ENCODE measurements around the gene PIEZO2. TPM values are rescaled to one million over a fixed set of nuclear protein-coding genes. Genes with fewer than 3 reads are reported as not detected.

Gene PIEZO2
- total and polyA plus RNA-seq, 2 donors (not counting 1 experiment from before 2014, with no cell fraction given): not detected

- H3K4me2 ChIP-seq (replicated peaks; ENCODE audit: low read depth, low read length, poor library complexity, severe bottlenecking): no peak overlapping the region
- H3K4me1 ChIP-seq (ENCODE audit: control insufficient read depth in 2 of 2, insufficient read depth in 2 of 2, low read length in 2 of 2): no peaks in the 10 kb centered on the region
- TF ChIP-seq EZH2 (IDR thresholded peaks at IDR 0.05; ENCODE audit: borderline replicate concordance, insufficient read depth, low read depth, low read length, poor library complexity, severe bottlenecking): no peak
- no peak for TF ChIP-seq CTCF (IDR thresholded peaks at IDR 0.05)
- no peaks in the 10 kb centered on the region for H3K79me2 ChIP-seq (ENCODE audit: control insufficient read depth, insufficient read depth, low read length)
- ChIA-PET POLR2A (no interaction called here), CTCF (no interaction called here)
- no peak overlapping the region for H3K4me3 ChIP-seq (ENCODE audit: control extremely low read depth in 1 of 5, extremely low read depth in 1 of 5, insufficient read depth in 1 of 5, low read depth in 2 of 5, low read length in 4 of 5)
- WGBS (ENCODE audit: insufficient coverage): 83% methylated on average over 4 of the region's 7 CpGs
- Mint-ChIP-seq H3K4me3 (no peak overlapping the region), H3K27me3 (peaks cover 3% of the 10 kb centered on the region), H3K27ac (no peak overlapping the region), H3K4me1 (no peaks in the 10 kb centered on the region), H3K9me3 (ENCODE audit: insufficient read depth) (no peaks in the 10 kb centered on the region)
- ATAC-seq (ENCODE audit: low read depth) (no peak), DNase-seq (no peak)
- intact Hi-C loops (cut with micrococcal nuclease): no loop called here
- no peaks in the 10 kb centered on the region for H3K27me3 ChIP-seq (replicated peaks in 1 of 4; ENCODE audit: control extremely low read depth in 1 of 4, control insufficient read depth in 3 of 4, insufficient read depth in 4 of 4, low read length in 3 of 4)
- H3K9me3 ChIP-seq (ENCODE audit: control extremely low read depth in 1 of 3, control insufficient read depth in 2 of 3, insufficient read depth in 1 of 3, low read length in 2 of 3): no peaks in the 10 kb centered on the region
- no peak overlapping the region for H3K27ac ChIP-seq (ENCODE audit: low read length in 2 of 2)
- no peaks in the 10 kb centered on the region for H4K20me1 ChIP-seq (ENCODE audit: control insufficient read depth, insufficient read depth, low read length, poor library complexity, severe bottlenecking)
- H3K36me3 ChIP-seq (replicated peaks in 1 of 2; ENCODE audit: control extremely low read depth in 1 of 2, control insufficient read depth in 1 of 2, extremely low read depth in 1 of 2, insufficient read depth in 2 of 2, low read length in 1 of 2): no peaks in the 10 kb centered on the region
- no peak overlapping the region for H3K9ac ChIP-seq (ENCODE audit: low read length)
- no peak overlapping the region for H2AFZ ChIP-seq (ENCODE audit: insufficient read depth, low read depth, low read length, poor library complexity, severe bottlenecking)
Measured at GRCh38 chr18:10682368-10682714, 467.0 kb downstream of the PIEZO2 start.

GRCh38 chr18:10681581-10682367 is 467.6 kb downstream of the PIEZO2 start:
- no peak overlapping the region for H3K4me2 ChIP-seq (replicated peaks; ENCODE audit: low read depth, low read length, poor library complexity, severe bottlenecking)
- no peak overlapping the region for H2AFZ ChIP-seq (ENCODE audit: insufficient read depth, low read depth, low read length, poor library complexity, severe bottlenecking)
- Mint-ChIP-seq H3K27ac (no peak overlapping the region), H3K4me3 (no peak overlapping the region), H3K27me3 (peaks cover 3% of the 10 kb centered on the region), H3K4me1 (no peaks in the 10 kb centered on the region), H3K9me3 (ENCODE audit: insufficient read depth) (no peaks in the 10 kb centered on the region)
- intact Hi-C loops (cut with micrococcal nuclease): no loop called here
- DNase-seq (no peak), ATAC-seq (ENCODE audit: low read depth) (no peak)
- 84% methylated on average over 5 of the region's 12 CpGs for WGBS (ENCODE audit: insufficient coverage)
- H3K4me3 ChIP-seq (ENCODE audit: control extremely low read depth in 1 of 5, extremely low read depth in 1 of 5, insufficient read depth in 1 of 5, low read depth in 2 of 5, low read length in 4 of 5): no peak overlapping the region
- ChIA-PET CTCF (no interaction called here), POLR2A (no interaction called here)
- no peaks in the 10 kb centered on the region for H3K9me3 ChIP-seq (ENCODE audit: control extremely low read depth in 1 of 3, control insufficient read depth in 2 of 3, insufficient read depth in 1 of 3, low read length in 2 of 3)
- TF ChIP-seq CTCF (IDR thresholded peaks at IDR 0.05) (no peak), EZH2 (IDR thresholded peaks at IDR 0.05; ENCODE audit: borderline replicate concordance, insufficient read depth, low read depth, low read length, poor library complexity, severe bottlenecking) (no peak)
- H4K20me1 ChIP-seq (ENCODE audit: control insufficient read depth, insufficient read depth, low read length, poor library complexity, severe bottlenecking): no peaks in the 10 kb centered on the region
- no peaks in the 10 kb centered on the region for H3K36me3 ChIP-seq (replicated peaks in 1 of 2; ENCODE audit: control extremely low read depth in 1 of 2, control insufficient read depth in 1 of 2, extremely low read depth in 1 of 2, insufficient read depth in 2 of 2, low read length in 1 of 2)
- no peaks in the 10 kb centered on the region for H3K4me1 ChIP-seq (ENCODE audit: control insufficient read depth in 2 of 2, insufficient read depth in 2 of 2, low read length in 2 of 2)
- no peaks in the 10 kb centered on the region for H3K27me3 ChIP-seq (replicated peaks in 1 of 4; ENCODE audit: control extremely low read depth in 1 of 4, control insufficient read depth in 3 of 4, insufficient read depth in 4 of 4, low read length in 3 of 4)
- no peak overlapping the region for H3K27ac ChIP-seq (ENCODE audit: low read length in 2 of 2)
- no peaks in the 10 kb centered on the region for H3K79me2 ChIP-seq (ENCODE audit: control insufficient read depth, insufficient read depth, low read length)
- H3K9ac ChIP-seq (ENCODE audit: low read length): no peak overlapping the region

Measured in B cell (primary cell).